GM19467 (cell line): ENCODE measurements around the gene GPR25.
"Not testable (repeated sequence)": the region's sequence is repeated elsewhere in the genome, so short reads cannot be mapped to it uniquely, and the experiment has no call there.

Source experiments
- ATAC-seq: cut with Tn5 transposase; IDR thresholded peaks from one replicate; pipeline ENCODE4 v1.9.1; 2021; ENCODE audit warnings: mild to moderate bottlenecking, moderate library complexity; ENCODE audit not compliant: unreplicated experiment

GPR25 gene

DNA sequence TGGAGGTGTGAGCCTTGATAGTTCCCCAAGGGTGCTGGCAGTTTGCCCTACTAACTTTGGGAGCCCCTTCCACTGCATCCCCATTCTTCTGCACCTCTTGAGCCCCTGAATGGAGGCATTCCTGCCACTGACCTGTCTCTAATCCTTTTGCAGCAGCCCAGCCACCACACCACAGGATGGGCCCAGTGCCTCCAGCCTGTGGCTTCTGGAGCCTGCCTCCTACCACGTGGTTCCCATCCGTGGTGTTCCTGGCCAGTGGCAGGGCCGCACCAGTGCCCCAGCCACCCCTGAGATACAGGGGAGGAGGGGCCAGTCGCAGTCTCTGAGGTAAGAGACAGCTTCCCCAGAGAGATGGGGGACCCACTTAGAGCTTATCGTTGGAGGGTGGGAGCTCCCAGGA lies 36.3 kb downstream of the GPR25 start:
- ATAC-seq = peak; percentile 24

DNA sequence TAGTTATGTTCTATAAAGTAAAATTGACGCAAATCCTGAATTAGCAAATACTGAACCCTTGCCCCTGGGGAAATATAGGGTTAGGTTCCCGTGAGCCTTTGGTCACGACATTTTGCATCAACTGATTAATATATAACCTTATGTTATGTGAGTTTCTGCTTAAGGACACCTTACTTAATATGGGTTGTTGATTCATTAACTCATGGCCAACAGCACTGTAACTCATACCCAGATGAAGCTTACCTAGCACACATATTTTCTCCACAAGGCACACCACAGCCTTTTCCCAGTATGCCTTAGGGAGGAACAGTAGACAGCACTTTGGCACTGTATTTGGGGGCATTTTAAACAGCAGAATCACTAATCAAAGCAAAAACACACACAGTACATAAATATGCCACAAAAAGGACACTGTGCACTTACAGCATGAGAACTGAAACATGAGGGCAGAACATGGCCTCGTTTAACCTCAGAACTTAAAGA lies 37.0 kb downstream of the GPR25 start:
- ATAC-seq = peak; percentile 35

DNA sequence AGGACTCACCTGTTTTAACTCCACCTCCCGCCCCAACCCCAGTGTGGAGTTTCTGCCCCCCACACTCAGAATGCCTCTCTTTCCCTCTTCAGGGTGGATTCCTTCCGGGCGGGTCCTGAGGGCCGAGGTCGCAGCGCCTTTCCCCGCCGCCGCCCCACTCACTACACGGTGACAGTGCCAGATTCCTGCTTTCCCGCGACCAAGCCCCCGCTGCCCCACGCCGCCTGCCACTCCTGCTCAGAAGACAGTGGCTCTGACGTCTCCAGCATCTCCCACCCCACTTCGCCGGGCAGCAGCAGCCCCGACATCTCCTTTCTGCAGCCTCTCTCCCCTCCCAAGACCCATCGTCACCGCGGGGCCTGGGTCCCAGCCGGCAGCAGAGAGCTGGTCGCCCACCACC lies 38.6 kb downstream of the GPR25 start:
- no peak for ATAC-seq

DNA sequence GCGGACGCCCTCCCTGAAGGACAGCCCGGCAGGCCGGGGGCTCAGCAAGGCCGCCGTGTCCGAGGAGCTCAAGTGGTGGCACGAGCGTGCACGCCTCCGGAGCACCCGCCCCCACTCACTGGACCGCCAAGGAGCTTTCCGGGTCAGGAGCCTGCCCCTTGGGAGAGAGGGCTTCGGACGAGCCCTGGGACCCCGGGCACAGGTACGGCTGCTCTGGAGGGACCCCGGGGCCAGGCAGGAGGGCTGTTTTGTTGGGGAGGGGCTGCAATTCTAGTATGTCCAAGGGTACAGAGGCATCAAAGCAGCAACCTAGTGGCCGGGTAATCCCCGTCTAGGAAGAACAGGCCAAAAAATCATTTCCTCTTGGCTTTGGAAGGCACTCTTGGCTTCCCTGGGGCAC lies 39.2 kb downstream of the GPR25 start:
- ATAC-seq = not testable (repeated sequence)

DNA sequence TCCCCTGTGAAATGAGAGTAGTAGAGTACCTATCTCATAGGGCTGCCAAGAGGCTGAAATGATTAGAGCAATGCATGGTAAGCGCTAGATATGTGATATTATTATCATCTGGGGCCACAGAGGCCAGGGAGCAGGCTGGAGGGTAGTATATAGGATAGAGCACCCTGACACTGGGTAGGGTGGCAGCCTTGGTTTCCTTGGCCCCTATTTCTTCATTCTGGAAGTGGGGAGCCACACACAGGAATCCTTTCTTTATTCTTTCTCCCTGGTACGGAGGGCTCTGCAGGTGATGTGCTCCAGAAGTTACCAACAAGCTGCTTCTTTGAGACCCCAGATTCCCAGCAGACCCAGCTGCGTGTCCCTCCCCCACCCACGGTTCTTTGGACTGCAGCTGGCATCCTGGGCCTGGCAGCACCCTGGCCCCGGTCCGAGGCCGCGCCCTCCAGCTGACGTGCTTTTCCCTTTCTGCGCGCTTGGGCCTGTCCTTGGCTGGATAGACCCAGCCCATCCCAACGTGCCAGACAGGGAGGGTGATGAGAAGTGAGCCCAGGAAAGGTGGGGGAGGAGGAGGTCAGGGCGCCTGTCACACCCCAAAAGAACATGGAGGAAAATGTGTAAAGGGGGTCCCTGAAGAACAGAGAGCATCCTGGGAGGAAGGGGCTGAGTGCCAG lies 40.1 kb downstream of the GPR25 start:
- ATAC-seq = no peak

DNA sequence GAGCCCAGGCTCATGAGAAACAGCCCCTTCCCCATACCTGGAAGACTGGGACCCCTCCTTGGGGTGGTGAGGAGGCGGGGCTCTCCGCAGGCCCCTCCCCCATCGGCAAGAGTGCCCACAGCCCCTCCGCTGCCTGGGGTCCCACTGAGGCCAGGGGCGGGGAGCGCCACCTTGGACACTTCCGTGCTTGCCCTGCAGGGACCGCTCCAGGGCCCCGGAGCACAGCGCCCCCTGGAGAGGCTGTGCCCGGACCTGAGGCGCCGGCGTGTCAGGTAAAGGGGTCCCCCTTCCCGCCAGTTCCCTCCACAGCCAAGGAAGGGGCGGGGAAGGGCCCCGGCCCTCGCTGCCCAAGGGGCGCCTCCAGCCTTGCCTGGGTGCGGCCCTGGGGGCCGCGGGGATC lies 43.4 kb downstream of the GPR25 start:
- ATAC-seq = no peak

DNA sequence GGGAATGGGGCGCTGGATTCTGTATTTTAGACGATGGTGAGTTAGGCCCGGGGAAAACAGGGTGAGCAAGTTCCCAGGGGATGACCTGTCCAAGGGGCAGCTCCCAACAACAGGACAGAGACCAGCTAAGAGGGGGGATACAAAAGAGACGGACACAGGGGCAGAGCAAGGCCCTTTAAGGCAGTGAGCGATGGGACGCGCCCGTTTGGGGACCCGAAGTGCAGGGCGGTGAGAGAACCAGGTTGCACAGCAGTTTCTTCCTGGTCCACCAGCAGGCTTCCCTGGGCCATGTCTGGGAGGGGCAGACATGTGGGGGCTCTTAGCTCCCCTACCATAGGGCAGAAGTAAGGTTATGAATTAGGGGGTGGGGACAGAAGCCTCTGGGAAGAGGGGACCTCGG lies 43.9 kb downstream of the GPR25 start:
- ATAC-seq = no peak

DNA sequence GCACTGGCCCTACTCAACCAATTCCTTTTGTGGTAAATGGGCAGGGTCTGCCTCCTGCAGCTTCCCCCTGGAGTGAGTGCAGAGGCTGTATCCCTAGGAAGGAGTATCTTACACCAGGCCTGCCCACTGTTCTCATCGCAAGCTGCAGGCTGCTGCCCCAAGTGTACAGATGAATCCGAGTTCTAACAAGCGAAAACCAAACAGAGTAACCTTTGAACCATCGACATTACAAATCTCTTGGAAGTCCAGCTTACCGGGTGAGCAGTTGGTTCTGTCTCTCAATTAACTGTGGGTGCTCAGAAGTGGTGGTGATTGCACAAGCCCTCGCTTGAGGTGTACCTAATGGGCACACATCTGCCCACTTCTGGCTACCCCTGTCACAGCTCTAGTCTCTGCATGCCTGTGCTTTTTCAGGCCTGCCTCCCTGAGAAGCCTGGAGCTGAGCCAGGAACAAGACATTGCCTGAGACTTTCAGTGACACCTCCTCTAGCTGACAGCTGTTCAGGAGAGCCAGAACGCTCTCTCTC lies 44.6 kb downstream of the GPR25 start:
- ATAC-seq = no peak

DNA sequence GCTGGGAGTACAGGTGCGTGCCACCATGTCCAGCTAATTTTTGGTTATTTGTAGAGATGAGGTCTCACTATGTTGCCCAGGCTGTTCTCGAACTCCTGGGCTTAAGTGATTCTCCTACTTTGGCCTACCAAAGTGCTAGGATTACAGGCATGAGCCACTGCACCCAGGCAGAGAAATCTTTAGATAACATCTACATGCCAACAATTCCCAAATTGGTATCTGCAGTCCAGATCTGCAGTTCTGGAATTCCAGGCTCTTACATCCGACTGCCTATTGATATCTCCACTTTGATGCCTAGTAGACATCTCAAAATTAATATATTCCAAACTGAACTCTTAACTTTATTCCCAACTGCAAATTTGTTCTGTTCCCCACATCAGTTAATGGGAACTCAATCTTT lies 45.2 kb downstream of the GPR25 start:
- ATAC-seq = no peak

DNA sequence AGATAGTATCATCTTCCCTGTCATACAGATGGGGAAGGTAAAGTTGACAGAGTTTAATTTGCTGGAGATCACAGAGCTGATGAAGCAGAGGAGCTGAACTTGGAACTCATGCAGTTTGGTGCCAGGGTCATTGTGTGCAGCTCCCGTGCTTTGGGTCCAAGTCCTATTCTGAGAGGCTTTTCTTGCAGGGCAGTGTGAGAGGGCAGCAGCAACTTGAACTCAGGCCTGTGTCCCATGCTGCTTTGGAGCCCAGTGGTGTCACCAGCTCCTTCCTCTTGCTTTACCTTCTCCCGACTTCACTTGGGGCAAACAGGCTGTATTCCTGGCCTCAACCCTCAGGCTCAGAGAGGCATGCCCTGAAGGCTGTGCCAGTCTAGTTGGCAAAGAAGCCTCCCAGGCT lies 46.6 kb downstream of the GPR25 start:
- no peak for ATAC-seq

DNA sequence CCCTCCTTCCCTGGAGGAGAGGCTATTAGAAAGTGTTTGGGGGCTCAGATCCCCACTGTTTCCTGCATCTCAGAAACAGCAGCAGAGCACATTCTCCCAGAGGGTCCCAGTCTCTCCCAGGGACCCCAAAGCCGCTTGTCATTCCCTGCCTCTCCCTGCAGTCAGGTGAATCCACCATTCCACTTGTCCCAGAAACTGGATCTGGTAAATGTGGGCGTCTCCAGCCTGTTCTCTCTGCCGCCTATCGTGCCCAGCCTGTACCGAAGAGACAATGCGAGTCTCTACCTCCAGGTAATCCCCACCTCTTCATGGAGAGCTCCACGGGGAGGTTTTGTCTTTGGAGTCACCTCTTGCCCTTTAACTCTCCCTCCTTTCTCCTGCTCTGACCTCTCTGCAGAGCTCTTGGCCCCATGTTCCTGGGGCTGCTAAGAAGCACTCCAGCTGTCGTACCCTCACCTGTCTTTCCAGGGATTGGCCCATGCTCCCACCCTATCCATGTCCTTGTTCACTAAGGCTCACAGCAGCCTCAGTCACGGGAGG lies 48.9 kb downstream of the GPR25 start:
- no peak for ATAC-seq

DNA sequence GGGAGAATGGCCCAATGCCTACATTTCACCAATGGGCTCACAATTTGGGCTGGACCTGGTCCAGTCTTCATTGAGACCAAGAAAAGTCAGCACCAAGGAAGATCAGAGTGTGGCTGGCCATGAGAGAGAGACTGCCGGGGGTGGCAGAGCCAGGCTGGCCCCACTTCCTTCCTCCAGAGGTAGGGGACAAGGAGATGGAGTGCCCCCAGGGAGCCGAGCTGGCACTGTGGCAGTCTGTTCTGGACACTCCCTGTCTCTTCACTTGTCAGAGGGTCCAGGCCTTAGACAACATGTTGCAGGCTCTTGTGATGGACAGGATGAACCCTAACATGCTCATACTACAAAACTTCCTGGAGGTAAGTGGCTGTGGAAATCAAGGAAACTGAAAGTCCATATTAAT lies 49.6 kb downstream of the GPR25 start:
- ATAC-seq = no peak

DNA sequence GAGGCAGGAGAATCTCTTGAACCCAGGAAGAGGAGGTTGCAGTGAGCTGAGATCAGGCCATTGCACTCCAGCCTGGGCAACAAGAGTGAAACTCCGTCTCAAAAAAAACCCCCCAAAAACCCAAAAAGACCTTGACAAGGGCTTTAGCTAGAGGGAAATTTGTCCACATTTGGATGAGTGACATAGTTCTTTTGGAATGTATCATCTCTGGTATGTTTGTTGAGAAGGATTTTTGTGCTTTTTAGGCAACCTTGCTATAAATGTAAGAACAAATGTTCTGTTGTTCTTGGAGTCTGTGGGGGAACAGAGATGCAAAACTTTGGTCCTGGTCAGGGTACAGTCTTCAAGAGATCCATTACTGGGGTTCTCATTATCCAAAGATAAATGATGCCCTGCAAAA lies 50.8 kb downstream of the GPR25 start:
- no peak for ATAC-seq
